GM12801 (cell line): ENCODE data around the gene AZIN2.

Experiments
- CTCF ChIP-seq: IDR thresholded peaks from one replicate; pipeline ENCODE4 v1.5.1; 2011; ENCODE audit warnings: control low read depth; ENCODE audit not compliant: insufficient read length; ENCODE audit errors: extremely low read depth

The AZIN2 gene

GRCh38 chr1:33048426-33048825, 32.5 kb upstream of the AZIN2 start:
- no peak for TF ChIP-seq CTCF

DNA sequence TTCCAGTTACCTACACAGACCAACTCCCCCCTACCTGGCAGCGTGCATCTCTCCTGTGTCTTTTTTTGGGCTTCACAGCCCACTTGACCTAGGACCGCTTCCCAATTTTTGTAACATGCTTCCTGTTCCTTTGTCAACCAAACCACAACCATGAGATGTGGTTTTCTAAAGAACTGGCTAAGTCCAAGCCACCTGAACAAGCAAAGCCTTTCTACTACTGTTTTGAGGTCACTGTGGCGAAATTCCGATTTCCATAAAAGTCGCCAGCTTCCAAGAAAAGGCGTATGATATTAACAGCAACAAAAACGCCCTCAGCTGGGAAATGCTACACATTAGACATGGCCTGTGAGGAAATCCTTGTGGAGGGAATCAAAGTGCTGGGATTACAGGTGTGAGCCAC, 31.6 kb upstream of the AZIN2 start:
- TF ChIP-seq CTCF = no peak

GRCh38 chr1:33050221-33051076, 30.5 kb upstream of the AZIN2 start:
- no peak for TF ChIP-seq CTCF

DNA sequence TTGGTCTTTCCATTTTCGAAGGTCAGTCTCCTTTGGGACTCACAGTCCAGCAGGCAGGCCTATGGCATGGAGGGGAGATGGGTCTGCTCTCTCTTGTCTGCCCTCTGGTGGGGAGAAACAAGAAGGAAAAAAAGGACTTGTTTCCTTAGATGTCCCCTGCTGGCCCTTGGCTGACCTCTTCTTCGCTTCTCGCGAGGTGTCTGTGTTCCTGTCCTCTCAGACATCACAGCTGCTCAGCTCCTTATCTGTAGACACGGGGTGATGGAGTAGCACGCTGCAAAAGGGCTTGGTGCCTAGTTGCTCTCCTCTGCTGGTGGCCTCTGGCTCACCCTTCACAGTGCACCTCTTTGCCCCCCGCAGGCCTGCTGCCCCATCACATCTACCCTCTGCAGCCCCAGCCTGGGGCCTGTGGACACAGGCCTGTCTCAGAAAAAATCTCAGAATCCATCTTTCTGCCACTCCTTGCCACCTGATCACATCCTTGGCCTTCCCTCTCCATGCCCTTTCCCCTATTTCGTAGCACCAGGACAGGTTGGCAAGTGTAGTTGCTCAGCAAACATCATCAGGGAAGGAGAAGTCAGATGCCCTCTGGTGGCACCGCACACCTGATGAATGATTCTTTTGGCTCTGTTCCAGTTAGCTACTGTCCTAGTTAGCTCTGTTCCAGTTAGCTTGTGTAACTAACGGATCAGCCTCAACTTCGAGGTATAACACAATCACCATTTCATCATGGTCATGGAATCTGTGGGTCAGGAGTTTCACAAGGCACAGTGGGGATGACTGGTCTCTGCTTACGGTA, 25.5 kb upstream of the AZIN2 start:
- TF ChIP-seq CTCF = no peak

- no peak for TF ChIP-seq CTCF
Observed at GRCh38 chr1:33056426-33056825, 24.5 kb upstream of the AZIN2 start.

DNA sequence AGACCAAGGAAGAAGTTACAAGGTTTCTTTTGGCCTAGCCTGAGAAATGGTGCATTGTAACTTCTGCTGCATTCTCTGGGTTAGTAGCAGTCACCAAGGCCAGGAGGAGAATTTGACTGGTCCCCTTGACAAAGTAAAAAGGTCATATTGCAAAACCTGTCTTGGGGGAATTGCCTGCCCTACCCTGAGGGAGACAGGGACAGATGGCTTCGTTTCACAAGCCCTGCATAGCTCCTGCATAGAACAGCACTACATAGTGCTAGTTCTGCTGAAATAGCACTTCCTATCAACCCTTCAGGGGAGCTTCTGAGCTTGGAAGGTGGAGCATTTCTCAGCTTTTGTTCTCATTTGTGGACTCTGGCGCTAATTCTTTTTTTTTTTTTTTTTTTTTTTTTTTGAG, 23.9 kb upstream of the AZIN2 start:
- TF ChIP-seq CTCF = no peak

DNA sequence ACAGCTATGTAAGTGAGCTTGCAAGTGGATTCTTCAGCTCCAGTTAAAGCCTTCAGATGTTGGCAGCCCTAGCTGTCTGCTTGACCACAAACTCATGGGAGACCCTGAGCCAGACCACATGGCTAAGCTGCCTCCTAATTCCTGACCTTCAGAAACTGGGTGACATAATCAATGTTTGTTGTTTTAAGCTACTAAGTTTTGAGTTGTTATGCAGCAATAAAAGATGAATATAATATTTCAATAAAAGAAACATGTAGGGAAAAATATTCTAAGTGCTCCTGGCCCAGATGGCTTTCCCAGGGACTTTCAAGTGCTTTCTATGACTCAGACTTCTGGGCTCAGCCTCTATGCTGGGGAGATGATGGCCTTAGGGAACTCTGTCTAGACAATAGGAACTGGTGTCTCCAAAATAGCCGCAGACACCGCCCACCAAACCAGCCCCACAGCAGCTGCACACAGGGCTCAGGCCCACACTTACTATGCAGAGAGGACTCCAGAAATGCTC, 20.3 kb upstream of the AZIN2 start:
- TF ChIP-seq CTCF = no peak
